Stimulated activated CD8-positive, alpha-beta memory T cell treated with anti-CD3 and anti-CD28 coated beads, Interleukin-2, amount 100 ng/mL, for 1 hour (primary cell): ENCODE data around the gene MBD3L3.
"Not testable (repeated sequence)": the region's sequence is repeated elsewhere in the genome, so short reads cannot be mapped to it uniquely, and the experiment has no call there.

Experiments used
- DNase-seq, 2 donors: peaks; one replicate each; pipeline ENCODE4 v3.0.0-alpha.2; 2020; ENCODE audit warnings: low read depth in 2 of 2

Gene MBD3L3

DNA sequence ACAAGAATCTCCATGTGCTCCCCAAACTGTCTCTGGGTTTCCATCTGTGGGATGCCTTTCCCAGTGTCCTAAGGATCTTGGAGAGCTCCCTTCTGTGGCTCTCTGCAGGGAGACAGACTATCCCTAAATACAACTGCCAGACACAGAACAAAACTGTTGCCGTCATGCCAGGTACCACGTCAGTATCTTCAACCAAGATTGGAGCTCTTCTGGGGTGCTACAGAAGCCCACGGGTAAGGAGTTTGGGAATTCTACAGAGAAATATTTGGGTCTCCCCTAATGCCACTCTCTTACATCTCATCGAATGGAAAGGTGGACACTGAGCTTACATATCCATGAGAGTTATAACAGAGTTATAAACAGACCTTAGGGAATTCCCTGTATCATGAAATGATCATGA, 4.9 kb upstream of the MBD3L3 start:
- no peak for DNase-seq

DNA sequence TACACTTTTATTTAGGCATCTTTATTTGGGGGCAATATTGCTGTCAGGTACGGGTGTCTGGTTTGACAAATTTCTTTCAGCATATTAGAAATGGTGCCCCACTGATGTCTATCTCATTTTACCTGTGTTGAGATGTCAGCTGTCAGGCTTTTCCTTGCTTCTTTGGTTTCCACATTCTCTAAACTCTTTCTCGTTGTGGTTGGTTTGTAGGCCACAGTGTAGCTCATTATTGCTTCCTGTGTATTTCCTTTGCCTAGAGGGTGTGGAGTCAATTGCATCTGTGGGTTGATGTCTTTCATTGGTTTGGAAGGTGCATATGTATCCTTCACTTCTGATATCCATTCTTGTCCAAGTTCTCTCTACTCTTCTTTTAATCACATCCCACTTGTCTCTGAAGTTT, 1.5 kb upstream of the MBD3L3 start:
- not testable (repeated sequence) for DNase-seq

DNA sequence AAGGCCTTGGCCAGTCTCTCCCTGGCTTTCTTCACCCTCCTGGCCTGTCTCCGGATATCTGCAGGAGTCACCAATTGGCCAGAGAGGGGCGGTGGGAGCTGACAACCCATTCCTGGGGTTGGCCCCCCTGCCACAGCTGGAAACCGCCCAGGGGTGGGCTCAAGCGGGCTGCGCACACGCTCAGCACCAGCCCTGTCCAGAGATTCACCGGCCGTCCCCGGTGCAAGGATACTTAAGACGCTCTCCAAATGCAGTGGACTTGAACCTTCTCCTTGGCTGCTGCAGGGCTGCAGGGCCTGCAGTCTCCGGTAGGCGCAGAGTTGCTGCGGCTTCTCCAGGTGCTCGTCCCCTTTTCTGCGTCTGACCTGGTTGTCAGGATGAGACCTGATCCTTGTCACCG, 2.1 kb downstream of the MBD3L3 start:
- not testable (repeated sequence) for DNase-seq

DNA sequence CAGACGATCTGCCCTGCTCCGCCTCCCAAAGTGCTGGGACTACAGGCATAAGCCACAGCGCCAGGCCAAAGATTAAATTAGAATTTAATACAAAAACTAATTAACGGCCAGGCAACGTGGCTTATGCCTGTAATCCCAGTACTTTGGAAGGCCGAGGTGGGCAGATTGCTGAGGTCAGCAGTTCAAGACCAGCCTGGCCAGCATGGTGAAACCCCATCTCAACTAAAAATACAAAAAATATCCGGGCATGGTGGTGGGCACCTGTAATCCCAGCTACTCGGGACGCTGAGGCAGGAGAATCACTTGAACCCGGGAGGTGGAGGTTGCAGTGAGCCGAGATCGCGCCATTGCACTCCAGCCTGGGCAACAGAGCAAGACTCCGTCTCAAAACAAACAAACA, 2.8 kb downstream of the MBD3L3 start:
- not testable (repeated sequence) for DNase-seq

DNA sequence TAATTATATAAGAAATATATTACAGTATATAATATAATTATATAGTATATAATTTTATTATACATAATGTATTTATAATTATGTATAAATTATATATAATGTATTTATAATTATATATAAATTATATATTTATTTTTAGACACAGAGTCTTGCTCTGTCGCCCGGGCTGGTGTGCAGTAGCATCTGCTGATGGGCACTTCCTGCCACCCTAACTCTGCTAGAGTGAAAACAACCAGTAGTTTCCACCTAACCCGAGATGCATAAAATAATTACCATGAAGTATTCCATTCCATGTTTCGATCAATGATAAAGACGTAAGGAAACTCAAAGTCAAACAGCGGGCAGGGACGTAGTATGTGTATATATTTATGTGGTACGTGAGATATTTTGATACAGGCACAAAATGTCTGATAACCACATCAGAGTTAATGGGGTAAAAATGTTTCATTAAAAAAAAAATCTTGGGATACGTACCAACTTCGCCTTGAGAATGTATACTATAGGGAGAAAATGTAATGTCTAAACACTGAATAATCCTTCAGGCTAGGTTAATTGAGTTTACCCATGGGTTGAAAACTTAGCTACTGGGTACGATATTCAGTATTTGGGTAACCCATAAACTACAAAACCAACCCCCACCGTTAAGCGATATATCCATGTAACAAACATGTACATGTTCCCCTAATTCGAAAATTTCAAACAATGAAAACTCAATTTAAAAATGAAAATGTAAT, 3.7 kb downstream of the MBD3L3 start:
- DNase-seq, result not testable (repeated sequence)

DNA sequence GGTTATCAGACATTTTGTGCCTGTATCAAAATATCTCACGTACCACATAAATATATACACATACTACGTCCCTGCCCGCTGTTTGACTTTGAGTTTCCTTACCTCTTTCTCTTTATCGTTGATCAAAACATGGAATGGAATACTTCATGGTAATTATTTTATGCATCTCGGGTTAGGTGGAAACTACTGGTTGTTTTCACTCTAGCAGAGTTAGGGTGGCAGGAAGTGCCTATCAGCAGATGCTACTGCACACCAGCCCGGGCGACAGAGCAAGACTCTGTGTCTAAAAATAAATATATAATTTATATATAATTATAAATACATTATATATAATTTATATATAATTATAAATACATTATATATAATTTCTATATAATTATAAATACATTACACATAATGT, 5.6 kb downstream of the MBD3L3 start:
- not testable (repeated sequence) for DNase-seq

DNA sequence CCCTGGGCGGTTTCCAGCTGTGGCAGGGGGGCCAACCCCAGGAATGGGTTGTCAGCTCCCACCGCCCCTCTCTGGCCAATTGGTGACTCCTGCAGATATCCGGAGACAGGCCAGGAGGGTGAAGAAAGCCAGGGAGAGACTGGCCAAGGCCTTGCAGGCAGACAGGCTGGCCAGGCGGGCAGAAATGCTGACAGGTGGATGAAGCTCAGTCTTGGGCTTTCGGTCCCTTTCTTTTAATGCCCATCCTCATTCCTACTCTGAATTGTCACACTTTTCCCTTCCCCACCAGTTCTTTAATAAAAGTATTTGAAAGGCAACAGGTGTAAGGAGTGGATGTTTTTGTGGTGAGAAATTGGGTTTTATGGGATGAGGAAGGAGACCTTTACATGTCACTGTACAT, 7.1 kb downstream of the MBD3L3 start:
- DNase-seq, result not testable (repeated sequence)

DNA sequence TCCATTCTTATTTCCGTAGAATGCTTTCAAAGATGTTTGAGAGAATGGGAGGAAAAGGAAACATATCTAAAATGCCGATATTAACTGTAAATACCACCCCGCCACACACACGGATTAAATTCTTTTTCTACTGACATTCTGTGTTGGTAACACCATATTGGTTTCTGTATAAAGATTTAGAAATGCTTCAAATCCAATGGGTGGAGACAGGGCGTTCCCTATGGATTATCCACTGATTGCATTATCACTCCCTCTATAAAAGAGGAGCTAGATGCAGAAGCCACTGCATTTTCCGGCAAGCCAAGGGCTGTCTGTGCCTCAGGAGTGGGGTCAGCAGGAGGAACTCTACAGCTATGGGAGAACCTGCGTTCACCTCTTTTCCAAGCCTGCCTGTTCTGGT, 9.5 kb downstream of the MBD3L3 start, which contains the start of gene MBD3L2:
MBD3L2 (plus strand) TSS at position 301 of the 400 bp plus-strand sequence; CDS start at position 354, 53 bp downstream.
- not testable (repeated sequence) for DNase-seq

DNA sequence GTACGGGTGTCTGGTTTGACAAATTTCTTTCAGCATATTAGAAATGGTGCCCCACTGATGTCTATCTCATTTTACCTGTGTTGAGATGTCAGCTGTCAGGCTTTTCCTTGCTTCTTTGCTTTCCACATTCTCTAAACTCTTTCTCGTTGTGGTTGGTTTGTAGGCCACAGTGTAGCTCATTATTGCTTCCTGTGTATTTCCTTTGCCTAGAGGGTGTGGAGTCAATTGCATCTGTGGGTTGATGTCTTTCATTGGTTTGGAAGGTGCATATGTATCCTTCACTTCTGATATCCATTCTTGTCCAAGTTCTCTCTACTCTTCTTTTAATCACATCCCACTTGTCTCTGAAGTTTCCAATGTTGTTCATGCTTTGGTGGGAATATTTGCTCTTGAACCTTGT, 16.9 kb downstream of the MBD3L3 start:
- DNase-seq, result not testable (repeated sequence)

DNA sequence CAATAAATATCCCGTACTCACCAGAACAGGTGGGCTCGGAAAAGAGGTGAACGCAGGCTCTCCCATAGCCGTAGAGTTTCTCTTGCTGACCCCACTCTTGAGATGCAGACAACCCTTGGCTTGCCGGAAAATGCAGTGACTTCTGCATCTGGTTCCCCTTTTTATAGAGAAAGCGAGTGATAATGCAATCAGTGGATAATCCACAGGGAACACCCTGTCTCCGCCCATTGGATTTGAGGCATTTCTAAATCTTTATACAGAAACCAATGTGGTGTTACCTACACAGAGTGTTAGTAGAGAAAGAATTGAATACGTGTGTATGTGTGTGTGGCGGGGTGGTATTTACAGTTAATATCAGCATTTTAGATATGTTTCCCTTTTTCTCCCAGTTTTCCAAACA, 18.4 kb downstream of the MBD3L3 start, which contains the start of gene MBD3L4:
MBD3L4 (minus strand) TSS at position 101 of the 400 bp plus-strand sequence; CDS start at position 66, 35 bp downstream.
- not testable (repeated sequence) for DNase-seq

DNA sequence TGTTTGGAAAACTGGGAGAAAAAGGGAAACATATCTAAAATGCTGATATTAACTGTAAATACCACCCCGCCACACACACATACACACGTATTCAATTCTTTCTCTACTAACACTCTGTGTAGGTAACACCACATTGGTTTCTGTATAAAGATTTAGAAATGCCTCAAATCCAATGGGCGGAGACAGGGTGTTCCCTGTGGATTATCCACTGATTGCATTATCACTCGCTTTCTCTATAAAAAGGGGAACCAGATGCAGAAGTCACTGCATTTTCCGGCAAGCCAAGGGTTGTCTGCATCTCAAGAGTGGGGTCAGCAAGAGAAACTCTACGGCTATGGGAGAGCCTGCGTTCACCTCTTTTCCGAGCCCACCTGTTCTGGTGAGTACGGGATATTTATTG, 28.2 kb downstream of the MBD3L3 start, which contains the start of gene MBD3L5:
MBD3L5 (plus strand) TSS at position 301 of the 400 bp plus-strand sequence; CDS start at position 335, 34 bp downstream.
- not testable (repeated sequence) for DNase-seq

DNA sequence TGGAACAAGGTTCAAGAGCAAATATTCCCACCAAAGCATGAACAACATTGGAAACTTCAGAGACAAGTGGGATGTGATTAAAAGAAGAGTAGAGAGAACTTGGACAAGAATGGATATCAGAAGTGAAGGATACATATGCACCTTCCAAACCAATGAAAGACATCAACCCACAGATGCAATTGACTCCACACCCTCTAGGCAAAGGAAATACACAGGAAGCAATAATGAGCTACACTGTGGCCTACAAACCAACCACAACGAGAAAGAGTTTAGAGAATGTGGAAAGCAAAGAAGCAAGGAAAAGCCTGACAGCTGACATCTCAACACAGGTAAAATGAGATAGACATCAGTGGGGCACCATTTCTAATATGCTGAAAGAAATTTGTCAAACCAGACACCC, 29.7 kb downstream of the MBD3L3 start:
- DNase-seq, result not testable (repeated sequence)

DNA sequence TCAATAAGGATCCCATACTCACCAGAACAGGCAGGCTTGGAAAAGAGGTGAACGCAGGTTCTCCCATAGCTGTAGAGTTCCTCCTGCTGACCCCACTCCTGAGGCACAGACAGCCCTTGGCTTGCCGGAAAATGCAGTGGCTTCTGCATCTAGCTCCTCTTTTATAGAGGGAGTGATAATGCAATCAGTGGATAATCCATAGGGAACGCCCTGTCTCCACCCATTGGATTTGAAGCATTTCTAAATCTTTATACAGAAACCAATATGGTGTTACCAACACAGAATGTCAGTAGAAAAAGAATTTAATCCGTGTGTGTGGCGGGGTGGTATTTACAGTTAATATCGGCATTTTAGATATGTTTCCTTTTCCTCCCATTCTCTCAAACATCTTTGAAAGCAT, 37.1 kb downstream of the MBD3L3 start, which contains the start of gene MBD3L2B:
MBD3L2B (minus strand) TSS at position 101 of the 400 bp plus-strand sequence; CDS start at position 67, 34 bp downstream.
- DNase-seq, result not testable (repeated sequence)

DNA sequence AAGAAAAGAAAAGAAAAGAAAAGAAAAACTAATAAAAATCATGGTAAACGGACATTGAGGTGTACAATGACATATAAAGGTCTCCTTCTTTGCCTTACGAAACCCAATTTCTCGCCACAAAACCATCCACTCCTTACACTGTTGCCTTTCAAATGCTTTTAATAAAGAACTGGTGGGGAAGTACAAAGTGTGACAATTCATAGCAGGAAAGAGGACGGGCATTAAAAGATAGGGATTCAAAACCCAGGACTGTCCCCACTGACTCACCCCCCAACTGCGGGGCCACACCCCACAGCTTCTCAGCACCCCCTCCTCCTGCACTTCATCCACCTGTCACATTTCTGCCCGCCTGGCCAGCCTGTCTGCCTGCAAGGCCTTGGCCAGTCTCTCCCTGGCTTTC, 39.6 kb downstream of the MBD3L3 start:
- no peak for DNase-seq

DNA sequence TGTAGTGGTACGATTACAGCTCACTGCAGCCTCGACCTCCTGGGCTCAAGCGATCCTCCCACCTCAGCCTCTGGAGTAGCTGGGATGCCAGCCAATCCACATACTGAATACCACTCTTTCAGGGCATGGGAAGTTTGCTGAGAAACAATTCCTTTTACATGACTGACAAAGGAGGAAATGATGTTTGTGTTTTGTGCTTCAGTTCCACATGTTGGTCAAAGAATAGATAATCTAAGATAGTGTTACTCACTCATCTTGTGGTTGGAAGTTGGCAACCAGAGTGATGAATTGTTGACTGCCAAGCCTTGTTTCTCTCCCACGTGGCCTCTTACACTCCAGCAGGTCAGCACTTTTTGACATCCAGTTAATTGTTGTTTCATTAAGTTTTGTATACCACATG, 44.8 kb downstream of the MBD3L3 start:
- no peak for DNase-seq

DNA sequence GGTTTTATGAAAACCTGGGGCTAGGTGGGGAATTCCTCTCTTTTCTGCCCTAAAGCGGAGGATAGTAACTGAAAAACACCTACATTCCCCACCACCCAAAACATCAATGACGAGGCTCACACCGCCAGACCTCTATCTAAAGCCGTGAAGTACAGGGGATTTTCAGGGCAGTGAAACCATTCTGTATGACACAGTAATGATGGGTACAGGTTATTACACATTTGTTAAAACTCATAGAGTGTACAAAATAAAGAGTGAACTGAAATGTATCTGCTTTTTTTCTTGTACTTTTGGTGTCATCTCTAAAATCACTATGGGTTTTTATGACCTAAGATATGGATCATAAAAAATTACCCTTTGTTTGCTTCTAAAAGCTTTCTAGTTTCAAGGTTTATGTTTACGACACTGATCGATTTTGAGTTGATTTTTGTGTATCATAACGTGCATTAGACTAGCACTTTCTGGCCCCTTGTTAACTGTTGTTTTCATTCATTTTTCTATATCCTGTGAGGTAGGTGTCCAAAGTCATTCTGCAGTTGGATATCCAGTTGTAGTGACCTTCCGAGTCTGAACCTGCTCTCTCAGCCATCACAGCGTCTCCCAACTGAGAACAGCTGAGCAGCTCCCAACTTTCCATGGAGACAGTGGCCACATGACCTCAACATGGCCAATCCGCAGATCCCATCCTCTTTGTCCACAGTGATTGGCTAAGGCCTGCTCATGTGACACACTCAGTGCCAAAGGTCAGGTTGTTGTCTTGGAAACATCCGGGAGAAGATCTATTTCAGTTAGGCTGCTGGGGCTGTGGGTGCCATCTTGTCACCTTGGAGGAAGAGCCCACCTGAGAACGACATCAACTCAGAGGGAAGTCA, 47.5 kb downstream of the MBD3L3 start:
- no peak for DNase-seq

DNA sequence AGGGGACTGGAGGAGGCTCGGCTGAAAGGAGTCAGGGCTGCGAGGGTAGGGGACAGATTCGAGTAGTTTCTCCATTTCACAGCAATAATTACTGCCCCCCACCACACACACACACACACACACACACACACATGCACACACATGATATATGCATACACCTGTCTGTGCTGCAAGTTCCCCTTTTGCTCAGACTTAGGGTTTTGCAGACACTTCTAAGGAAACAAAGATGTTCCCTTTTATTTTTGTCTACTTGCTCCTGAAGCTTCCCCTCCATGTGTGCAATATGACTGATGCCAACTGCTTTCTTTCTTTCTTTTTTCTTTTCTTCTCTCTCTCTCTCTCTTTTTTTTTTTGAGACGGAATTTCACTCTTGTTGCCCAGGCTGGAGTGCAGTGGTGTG, 50.6 kb downstream of the MBD3L3 start:
- no peak for DNase-seq
